ENCODE measurements around the gene EYS.

The EYS gene

GRCh38 chr6:63675138-63675537, 2031.9 kb downstream of the EYS start:
- no peaks in the 10 kb centered on the region for H3K9me2 ChIP-seq (replicated peaks; ENCODE audit: control insufficient read depth, low read length)
- H3K27ac ChIP-seq (ENCODE audit: low read depth, low read length), result peak overlapping the region; percentile 95
- no peaks in the 10 kb centered on the region for H3K9me3 ChIP-seq (ENCODE audit: control insufficient read depth, insufficient read depth, low read length)
- H4K20me1 ChIP-seq (ENCODE audit: control insufficient read depth, insufficient read depth, low read depth, low read length), result peaks cover 4% of the 10 kb centered on the region; the same call in 1 of the 2 replicates
- H3K27me3 ChIP-seq (ENCODE audit: control insufficient read depth, low read length), result no peaks in the 10 kb centered on the region
- H3K4me1 ChIP-seq (ENCODE audit: control insufficient read depth, low read length), result peaks cover 100% of the 10 kb centered on the region
- H3K4me2 ChIP-seq (ENCODE audit: low read length), result peak overlapping the region; percentile 74
- TF ChIP-seq CTCF (IDR thresholded peaks at IDR 0.05; ENCODE audit: low read depth, low read length, poor library complexity, severe bottlenecking) (no peak), EZH2phosphoT487 (IDR thresholded peaks at IDR 0.05; ENCODE audit: borderline replicate concordance, low read length) (no peak)
- H3F3A ChIP-seq (ENCODE audit: control insufficient read depth, insufficient read depth), result peaks cover 23% of the 10 kb centered on the region
- 0 out of 2 replicates have a peak overlapping the region, but pooled peaks have one; percentile 9 for H3K4me3 ChIP-seq (ENCODE audit: low read length)
- peaks cover 74% of the 10 kb centered on the region for H3K36me3 ChIP-seq (ENCODE audit: control insufficient read depth, low read length)
- H3K79me2 ChIP-seq (ENCODE audit: control insufficient read depth, low read length), result peaks cover 100% of the 10 kb centered on the region

- no peaks in the 10 kb centered on the region for H3K9me2 ChIP-seq (replicated peaks; ENCODE audit: control insufficient read depth, low read length)
- peaks cover 4% of the 10 kb centered on the region; the same call in 1 of the 2 replicates for H4K20me1 ChIP-seq (ENCODE audit: control insufficient read depth, insufficient read depth, low read depth, low read length)
- no peaks in the 10 kb centered on the region for H3K9me3 ChIP-seq (ENCODE audit: control insufficient read depth, insufficient read depth, low read length)
- H3K27ac ChIP-seq (ENCODE audit: low read depth, low read length), result peak overlapping the region; percentile 95
- no peaks in the 10 kb centered on the region for H3K27me3 ChIP-seq (ENCODE audit: control insufficient read depth, low read length)
- H3K36me3 ChIP-seq (ENCODE audit: control insufficient read depth, low read length), result peaks cover 73% of the 10 kb centered on the region
- TF ChIP-seq EZH2phosphoT487 (IDR thresholded peaks at IDR 0.05; ENCODE audit: borderline replicate concordance, low read length), result no peak
- TF ChIP-seq CTCF (IDR thresholded peaks at IDR 0.05; ENCODE audit: low read depth, low read length, poor library complexity, severe bottlenecking), result no peak
- peaks cover 100% of the 10 kb centered on the region for H3K79me2 ChIP-seq (ENCODE audit: control insufficient read depth, low read length)
- H3F3A ChIP-seq (ENCODE audit: control insufficient read depth, insufficient read depth), result peaks cover 21% of the 10 kb centered on the region
- H3K4me3 ChIP-seq (ENCODE audit: low read length), result 0 out of 2 replicates have a peak overlapping the region, but pooled peaks have one; percentile 9
- peak overlapping the region; percentile 74 for H3K4me2 ChIP-seq (ENCODE audit: low read length)
- H3K4me1 ChIP-seq (ENCODE audit: control insufficient read depth, low read length), result peaks cover 100% of the 10 kb centered on the region
Measured at GRCh38 chr6:63674635-63675034, 2032.4 kb downstream of the EYS start.

GRCh38 chr6:63673692-63674091, 2033.3 kb downstream of the EYS start:
- Histone ChIP-seq H3K9me2 (replicated peaks; ENCODE audit: control insufficient read depth, low read length) (no peaks in the 10 kb centered on the region), H3K36me3 (ENCODE audit: control insufficient read depth, low read length) (peaks cover 75% of the 10 kb centered on the region), H3K27ac (ENCODE audit: low read depth, low read length) (peak overlapping the region; percentile 95; the same call in 1 of the 2 replicates), H3K4me3 (ENCODE audit: low read length) (no peak overlapping the region), H3K79me2 (ENCODE audit: control insufficient read depth, low read length) (peaks cover 100% of the 10 kb centered on the region), H3F3A (ENCODE audit: control insufficient read depth, insufficient read depth) (peaks cover 16% of the 10 kb centered on the region), H3K4me2 (ENCODE audit: low read length) (peak overlapping the region; percentile 74), H3K9me3 (ENCODE audit: control insufficient read depth, insufficient read depth, low read length) (no peaks in the 10 kb centered on the region), H3K27me3 (ENCODE audit: control insufficient read depth, low read length) (no peaks in the 10 kb centered on the region), H4K20me1 (ENCODE audit: control insufficient read depth, insufficient read depth, low read depth, low read length) (peaks cover 4% of the 10 kb centered on the region; the same call in 1 of the 2 replicates), H3K4me1 (ENCODE audit: control insufficient read depth, low read length) (peaks cover 100% of the 10 kb centered on the region)
- no peak for TF ChIP-seq EZH2phosphoT487 (IDR thresholded peaks at IDR 0.05; ENCODE audit: borderline replicate concordance, low read length)
- TF ChIP-seq CTCF (IDR thresholded peaks at IDR 0.05; ENCODE audit: low read depth, low read length, poor library complexity, severe bottlenecking), result no peak
